Osteocyte (in vitro differentiated cells): ENCODE data around the gene VTI1B. TPM values are rescaled to one million over a fixed set of nuclear protein-coding genes. Genes with fewer than 3 reads are reported as not detected.
"Not testable (repeated sequence)": the region's sequence is repeated elsewhere in the genome, so short reads cannot be mapped to it uniquely, and the experiment has no call there.

Source experiments
- DNase-seq: peaks from one replicate; pipeline ENCODE4 v3.0.0; 2021; ENCODE audit warnings: mixed read lengths; ENCODE audit not compliant: unreplicated experiment; ENCODE audit errors: extremely low spot score
- H3K27ac Mint-ChIP-seq: one replicate; pipeline ENCODE4 v1.8.0; 2021; ENCODE audit warnings: mild to moderate bottlenecking, mixed read lengths; ENCODE audit not compliant: unreplicated experiment
- H3K27me3 Mint-ChIP-seq: one replicate; pipeline ENCODE4 v1.8.0; 2021; ENCODE audit warnings: mixed read lengths; ENCODE audit not compliant: unreplicated experiment
- H3K36me3 Mint-ChIP-seq: one replicate; pipeline ENCODE4 v1.8.0; 2021; ENCODE audit warnings: mixed read lengths; ENCODE audit not compliant: unreplicated experiment
- H3K4me1 Mint-ChIP-seq: one replicate; pipeline ENCODE4 v1.8.0; 2021; ENCODE audit warnings: mixed read lengths; ENCODE audit not compliant: unreplicated experiment
- H3K4me3 Mint-ChIP-seq: one replicate; pipeline ENCODE4 v1.8.0; 2021; ENCODE audit warnings: mild to moderate bottlenecking, moderate library complexity, mixed read lengths; ENCODE audit not compliant: unreplicated experiment
- H3K9me3 Mint-ChIP-seq: one replicate; pipeline ENCODE4 v1.8.0; 2021; ENCODE audit warnings: mixed read lengths; ENCODE audit not compliant: unreplicated experiment
- CTCF ChIP-seq: fragments of 200-600 bp; sonication (generic); IDR thresholded peaks from 2 replicates; pipeline ENCODE4 v1.5.0; 2021; ENCODE audit warnings: antibody characterized with exemption, mild to moderate bottlenecking, moderate library complexity
- long read RNA-seq: library from polyadenylated mRNA; unstranded; transcript quantifications from one replicate; pipeline ENCODE4 v2.0.0, GENCODE V29; 2021
- total RNA-seq: library from RNA; stranded (reverse); gene quantifications from 2 replicates; pipeline ENCODE4 v1.2.1, GENCODE V29; 2021

VTI1B gene
- 89.3 and 104 TPM in 2 replicates for total RNA-seq
- long read RNA-seq, full-length matches to known transcripts = 84 of 96 reads
- long read RNA-seq, partial matches to known transcripts = 3 of 96 reads
- long read RNA-seq, other reads (novel, unspliced or antisense) = 9 of 96 reads

- DNase-seq = peak; percentile 92
- H3K27ac Mint-ChIP-seq = peak within 1 kb of the TSS; percentile 97
- no peaks in the 10 kb centered on the region for H3K9me3 Mint-ChIP-seq
- peak; percentile 38 for TF ChIP-seq CTCF
- H3K4me3 Mint-ChIP-seq = peak within 1 kb of the TSS; percentile 96
- no peaks in the 10 kb centered on the region for H3K27me3 Mint-ChIP-seq
- peaks cover 23% of the 10 kb centered on the region for H3K4me1 Mint-ChIP-seq
- H3K36me3 Mint-ChIP-seq = peaks cover 17% of the 10 kb centered on the region
These were observed at the start of gene VTI1B for GRCh38 chr14:67674480-67675218. Gene VTI1B, minus strand, starts transcription at chr14:67674632. Its CDS starts 143 bp downstream, at chr14:67674489.

GRCh38 chr14:67722293-67722692, 47.9 kb upstream of the VTI1B start:
- no peak overlapping the region for H3K4me3 Mint-ChIP-seq
- TF ChIP-seq CTCF = no peak
- H3K27ac Mint-ChIP-seq = no peak overlapping the region
- H3K4me1 Mint-ChIP-seq = peaks cover 5% of the 10 kb centered on the region
- H3K36me3 Mint-ChIP-seq = no peaks in the 10 kb centered on the region
- peaks cover 76% of the 10 kb centered on the region for H3K27me3 Mint-ChIP-seq
- peaks cover 4% of the 10 kb centered on the region for H3K9me3 Mint-ChIP-seq
- no peak for DNase-seq

- Mint-ChIP-seq H3K36me3 (no peaks in the 10 kb centered on the region), H3K27ac (no peak overlapping the region), H3K4me1 (peaks cover 5% of the 10 kb centered on the region), H3K9me3 (peaks cover 4% of the 10 kb centered on the region), H3K27me3 (peaks cover 71% of the 10 kb centered on the region), H3K4me3 (no peak overlapping the region)
- TF ChIP-seq CTCF = no peak
- no peak for DNase-seq
These were observed 47.4 kb upstream of the VTI1B start for GRCh38 chr14:67721875-67722274.

- H3K36me3 Mint-ChIP-seq = no peaks in the 10 kb centered on the region
- TF ChIP-seq CTCF = no peak
- H3K4me3 Mint-ChIP-seq = no peak overlapping the region
- H3K27me3 Mint-ChIP-seq = peaks cover 51% of the 10 kb centered on the region
- no peak for DNase-seq
- H3K4me1 Mint-ChIP-seq = peaks cover 5% of the 10 kb centered on the region
- H3K9me3 Mint-ChIP-seq = no peaks in the 10 kb centered on the region
- no peak overlapping the region for H3K27ac Mint-ChIP-seq
These were observed 45.4 kb upstream of the VTI1B start for GRCh38 chr14:67719866-67720265.

- H3K27ac Mint-ChIP-seq, H3K4me3 Mint-ChIP-seq, H3K9me3 Mint-ChIP-seq, DNase-seq, H3K4me1 Mint-ChIP-seq, H3K36me3 Mint-ChIP-seq: not testable (repeated sequence)
- H3K27me3 Mint-ChIP-seq = peaks cover 49% of the 10 kb centered on the region
These were observed 45.0 kb upstream of the VTI1B start for GRCh38 chr14:67719385-67719784.
